Upper lobe of right lung (tissue), 1 donor: Measurements from ENCODE around the gene SP7. TPM values are rescaled to one million over a fixed set of nuclear protein-coding genes. Genes with fewer than 3 reads are reported as not detected.

ENCODE experiments used
- ATAC-seq: fragments of 200-7000 bp; cut with Tn5 transposase; one replicate; pipeline ENCODE4 v1.9.1; 2020; ENCODE audit warnings: mild to moderate bottlenecking, moderate library complexity
- DNase-seq: peaks from one replicate; pipeline ENCODE4 v3.0.0-alpha.2; 2020
- H3K27ac ChIP-seq: fragments of 200-600 bp; one replicate; pipeline ENCODE4 v1.8.0; 2022
- H3K27me3 ChIP-seq: fragments of 200-600 bp; one replicate; pipeline ENCODE4 v1.8.0; 2022; ENCODE audit warnings: mild to moderate bottlenecking
- H3K36me3 ChIP-seq: fragments of 200-600 bp; one replicate; pipeline ENCODE4 v1.8.0; 2022
- H3K4me1 ChIP-seq: fragments of 200-600 bp; one replicate; pipeline ENCODE4 v1.8.0; 2022
- H3K4me3 ChIP-seq: fragments of 200-600 bp; one replicate; pipeline ENCODE4 v1.8.0; 2022; ENCODE audit warnings: mild to moderate bottlenecking
- H3K9me3 ChIP-seq: fragments of 200-600 bp; one replicate; pipeline ENCODE4 v1.8.0; 2022
- intact Hi-C: fragments of 100-400 bp; cut with DNase I; formaldehyde crosslinking; loops from one replicate; pipeline ENCODE4 v1.11.0; 2022
- total RNA-seq: library from RNA; stranded (reverse); fragmentation: NEBNext Ultra II Directional; extraction: Animal tissue kit (Norgen Biotek cat#: 25700); gene quantifications from one replicate; pipeline ENCODE4 v1.2.1, GENCODE V29; 2021
- TF ChIP-seq, protein P1 (sequence below): fragments of 200-600 bp; IDR thresholded peaks from one replicate; pipeline ENCODE4 v1.8.0; 2022; ENCODE audit warnings: antibody characterized with exemption
- donor health status: DM: no; HTN: yes; CAD: no; lungs with severe emphysema.

Gene SP7
- total RNA-seq, 1 donor from 2014 or later, result not detected

DNA sequence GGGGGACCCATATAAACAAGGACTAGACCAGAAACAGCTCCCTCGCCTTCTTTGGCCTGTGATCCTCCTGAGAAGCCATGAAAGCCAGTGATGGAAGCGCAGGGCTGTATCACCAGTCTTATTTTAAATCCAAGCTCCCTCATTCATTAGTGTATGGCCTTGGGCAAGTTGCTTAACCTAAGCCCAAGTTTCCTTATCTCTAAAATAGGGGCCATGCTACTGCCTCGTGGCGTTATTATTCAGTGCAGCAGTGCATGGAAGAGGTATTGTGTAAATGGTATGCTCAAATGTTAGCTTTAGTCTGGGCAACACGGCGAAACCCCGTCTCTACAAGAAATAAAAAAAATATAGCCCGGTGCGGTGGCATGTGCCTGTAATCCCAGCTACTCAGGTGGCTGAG is 58.2 kb downstream of the SP7 start:
- H3K27me3 ChIP-seq, result no peaks in the 10 kb centered on the region
- intact Hi-C loops, result no loop called here
- DNase-seq, result no peak

More for the DNA sequence above, 58.2 kb downstream of the SP7 start:
- Histone ChIP-seq H3K27ac (no peak overlapping the region), H3K4me1 (no peaks in the 10 kb centered on the region), H3K9me3 (no peaks in the 10 kb centered on the region), H3K4me3 (no peak overlapping the region), H3K36me3 (no peaks in the 10 kb centered on the region)
- TF ChIP-seq, protein P1, sequence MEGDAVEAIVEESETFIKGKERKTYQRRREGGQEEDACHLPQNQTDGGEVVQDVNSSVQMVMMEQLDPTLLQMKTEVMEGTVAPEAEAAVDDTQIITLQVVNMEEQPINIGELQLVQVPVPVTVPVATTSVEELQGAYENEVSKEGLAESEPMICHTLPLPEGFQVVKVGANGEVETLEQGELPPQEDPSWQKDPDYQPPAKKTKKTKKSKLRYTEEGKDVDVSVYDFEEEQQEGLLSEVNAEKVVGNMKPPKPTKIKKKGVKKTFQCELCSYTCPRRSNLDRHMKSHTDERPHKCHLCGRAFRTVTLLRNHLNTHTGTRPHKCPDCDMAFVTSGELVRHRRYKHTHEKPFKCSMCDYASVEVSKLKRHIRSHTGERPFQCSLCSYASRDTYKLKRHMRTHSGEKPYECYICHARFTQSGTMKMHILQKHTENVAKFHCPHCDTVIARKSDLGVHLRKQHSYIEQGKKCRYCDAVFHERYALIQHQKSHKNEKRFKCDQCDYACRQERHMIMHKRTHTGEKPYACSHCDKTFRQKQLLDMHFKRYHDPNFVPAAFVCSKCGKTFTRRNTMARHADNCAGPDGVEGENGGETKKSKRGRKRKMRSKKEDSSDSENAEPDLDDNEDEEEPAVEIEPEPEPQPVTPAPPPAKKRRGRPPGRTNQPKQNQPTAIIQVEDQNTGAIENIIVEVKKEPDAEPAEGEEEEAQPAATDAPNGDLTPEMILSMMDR, result no peak
- ATAC-seq, result no peak

Other genes with a start within 250 kb of the SP7 start
- 34.6 TPM for gene IGFBP6, start 238.7 kb downstream of the SP7 start, total RNA-seq
- not detected for gene SOAT2, start 232.9 kb downstream of the SP7 start, total RNA-seq
- 46.8 TPM for gene ZNF740, start 155.6 kb downstream of the SP7 start, total RNA-seq
- gene CSAD, start 155.4 kb downstream of the SP7 start, total RNA-seq, result 41.7 TPM
- 7.7 TPM for gene ITGB7, start 129.1 kb downstream of the SP7 start, total RNA-seq
- gene RARG, start 104.1 kb downstream of the SP7 start, total RNA-seq, result 23.8 TPM
- gene ESPL1, start 68.1 kb downstream of the SP7 start, total RNA-seq, result 0.35 TPM
- 424 TPM for gene PFDN5, start 40.8 kb downstream of the SP7 start, total RNA-seq
- 41.9 TPM for gene MYG1, start 36.7 kb downstream of the SP7 start, total RNA-seq
- gene AAAS, start 14.7 kb downstream of the SP7 start, total RNA-seq, result 43.2 TPM
- gene SP1, start 43.8 kb upstream of the SP7 start, total RNA-seq, result 87.7 TPM
- 0.46 TPM for gene AMHR2, start 87.5 kb upstream of the SP7 start, total RNA-seq
- gene PRR13, start 105.4 kb upstream of the SP7 start, total RNA-seq, result 172 TPM
- gene PCBP2, start 115.7 kb upstream of the SP7 start, total RNA-seq, result 727 TPM
- gene MAP3K12, start 163.1 kb upstream of the SP7 start, total RNA-seq, result 22.3 TPM
- 33.1 TPM for gene TARBP2, start 164.9 kb upstream of the SP7 start, total RNA-seq
- gene NPFF, start 171.1 kb upstream of the SP7 start, total RNA-seq, result not detected